BLaER1 treated with 17β-estradiol and CSF1 and Interleukin-3, amounts not matched to agents 10 nM and 100 nM (cell line): ENCODE data around the gene SCAMP3.

ENCODE experiments used
- H3K27ac ChIP-seq, 11 experiments: shearing (Covaris generic); formaldehyde crosslinking; 2 replicates each; pipeline ENCODE4 v1.8.1; 2022
- H3K27me3 ChIP-seq, 11 experiments: shearing (Covaris generic); formaldehyde crosslinking; 2 replicates each; pipeline ENCODE4 v1.8.1; 2022
- H3K36me3 ChIP-seq, 11 experiments: shearing (Covaris generic); formaldehyde crosslinking; 2 replicates each; pipeline ENCODE4 v1.8.1; 2022
- H3K4me1 ChIP-seq, 10 experiments: shearing (Covaris generic); formaldehyde crosslinking; 2 replicates each; pipeline ENCODE4 v1.8.1; 2022
- H3K4me2 ChIP-seq, 11 experiments: shearing (Covaris generic); formaldehyde crosslinking; 2 replicates each; pipeline ENCODE4 v1.8.1; 2022
- H3K4me3 ChIP-seq, 10 experiments: shearing (Covaris generic); formaldehyde crosslinking; 2 replicates each; pipeline ENCODE4 v1.8.1; 2022
- H3K9ac ChIP-seq, 11 experiments: shearing (Covaris generic); formaldehyde crosslinking; 2 replicates each; pipeline ENCODE4 v1.8.1; 2022
- H3K9me3 ChIP-seq, 11 experiments: shearing (Covaris generic); formaldehyde crosslinking; replicated peaks in 1 of 11; 2 replicates each; pipeline ENCODE4 v1.8.1; 2022
- H4K20me1 ChIP-seq, 11 experiments: shearing (Covaris generic); formaldehyde crosslinking; 2 replicates each; pipeline ENCODE4 v1.8.1; 2022
- Cebpa-rat ChIP-seq, 11 experiments: shearing (Covaris generic); IDR thresholded peaks; 2 replicates each; pipeline ENCODE4 v1.8.1; 2022

The SCAMP3 gene

DNA sequence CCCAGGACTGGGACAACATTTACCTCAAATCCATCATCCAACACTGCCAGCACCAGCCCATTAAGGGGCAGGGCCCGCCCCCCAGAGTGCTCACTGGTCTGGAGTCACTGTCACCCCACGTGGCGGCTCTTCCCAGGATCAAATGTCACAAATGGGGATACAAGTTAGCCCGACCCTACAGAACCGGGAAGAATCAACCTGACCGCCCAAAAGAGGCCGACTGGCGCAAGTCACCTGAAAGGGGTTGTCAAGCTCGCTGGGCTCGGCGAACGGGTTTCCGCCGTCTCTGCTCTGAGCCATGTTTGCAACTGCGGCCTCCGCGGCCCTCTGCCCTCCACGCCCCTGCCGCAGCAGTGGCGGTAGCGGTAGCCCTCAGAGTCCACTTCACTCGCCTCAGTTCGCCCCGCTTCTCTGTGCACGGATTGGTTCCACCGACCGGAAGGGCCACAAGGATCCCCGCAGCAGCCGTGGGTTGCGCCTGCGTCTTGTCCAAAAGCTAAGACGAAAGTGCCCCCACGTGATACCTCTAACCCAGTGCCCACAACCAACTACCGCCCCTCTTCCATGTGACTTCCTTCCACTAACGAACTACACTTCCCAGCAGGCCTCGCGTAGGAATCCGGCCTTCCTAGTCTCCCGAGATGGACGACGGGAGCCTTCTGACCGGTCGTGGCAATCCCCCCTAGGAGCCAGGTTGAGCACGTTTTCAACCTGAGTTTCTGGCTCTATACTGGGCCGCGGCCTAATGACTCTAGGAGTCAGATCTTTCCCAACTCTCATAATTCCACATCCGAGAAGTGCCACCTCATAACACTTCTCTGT is at the start of gene SCAMP3:
Gene SCAMP3 (minus strand): TSS at position 509 of the 822 bp plus-strand sequence. CDS start 209 bp downstream, at position 300.
- Histone ChIP-seq H3K36me3 (peaks cover 73 to 85% (median 78%) of the 10 kb centered on the region in 11 experiments), H4K20me1 (peaks cover 0 to 33% (median 13%) of the 10 kb centered on the region in 11 experiments; a peak in 13 of 22 replicates), H3K4me1 (peaks cover 14 to 28% (median 22%) of the 10 kb centered on the region in 10 experiments), H3K27ac (peak within 1 kb of the TSS; percentile 62 to 85 (median 79)), H3K27me3 (no peaks in the 10 kb centered on the region), H3K9ac (peak within 1 kb of the TSS; percentile 77 to 92 (median 86)), H3K4me2 (peak within 1 kb of the TSS; percentile 85 to 99 (median 96)), H3K4me3 (peak within 1 kb of the TSS; percentile 80 to 99 (median 89)), H3K9me3 (no peaks in the 10 kb centered on the region)
- TF ChIP-seq Cebpa-rat (IDR thresholded peaks at IDR 0.05) = no peak

DNA sequence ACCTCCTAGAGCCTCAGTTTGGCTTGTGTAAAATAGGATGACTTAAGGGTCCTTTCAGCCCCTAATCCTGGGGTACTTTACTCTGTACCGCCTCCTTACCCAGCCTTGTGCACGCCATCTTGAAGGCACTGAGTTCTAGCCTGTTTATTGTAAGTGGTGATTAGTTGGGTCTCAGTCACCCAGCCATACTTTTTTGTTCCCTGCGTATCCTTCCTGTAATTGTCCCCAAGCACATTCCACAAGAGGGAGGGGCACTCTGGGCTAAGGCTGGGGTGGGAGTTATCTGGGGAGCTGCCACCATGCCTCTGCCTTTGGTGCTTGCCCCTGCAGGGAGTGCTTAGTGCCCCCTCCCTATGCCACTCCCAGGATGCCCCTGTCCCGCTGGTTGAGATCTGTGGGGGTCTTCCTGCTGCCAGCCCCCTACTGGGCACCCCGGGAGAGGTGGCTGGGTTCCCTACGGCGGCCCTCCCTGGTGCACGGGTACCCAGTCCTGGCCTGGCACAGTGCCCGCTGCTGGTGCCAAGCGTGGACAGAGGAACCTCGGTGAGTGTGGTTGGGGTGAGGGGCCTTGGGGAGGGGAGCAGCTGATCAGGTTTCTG is 47.4 kb upstream of the SCAMP3 start:
- Histone ChIP-seq H3K4me2 (peak overlapping the region; percentile 91 to 99 (median 98)), H3K9me3 (no peaks in the 10 kb centered on the region), H3K9ac (peak overlapping the region; percentile 88 to 97 (median 92)), H3K27ac (peak overlapping the region; percentile 77 to 92 (median 89)), H3K4me1 (peaks cover 23 to 36% (median 31%) of the 10 kb centered on the region in 10 experiments), H3K4me3 (peak overlapping the region; percentile 81 to 100 (median 94)), H3K27me3 (no peaks in the 10 kb centered on the region), H3K36me3 (peaks cover 26 to 47% (median 44%) of the 10 kb centered on the region in 11 experiments), H4K20me1 (peaks cover 0 to 30% (median 0%) of the 10 kb centered on the region in 11 experiments; a peak in 4 of 22 replicates)
- no peak for TF ChIP-seq Cebpa-rat (IDR thresholded peaks at IDR 0.05)

DNA sequence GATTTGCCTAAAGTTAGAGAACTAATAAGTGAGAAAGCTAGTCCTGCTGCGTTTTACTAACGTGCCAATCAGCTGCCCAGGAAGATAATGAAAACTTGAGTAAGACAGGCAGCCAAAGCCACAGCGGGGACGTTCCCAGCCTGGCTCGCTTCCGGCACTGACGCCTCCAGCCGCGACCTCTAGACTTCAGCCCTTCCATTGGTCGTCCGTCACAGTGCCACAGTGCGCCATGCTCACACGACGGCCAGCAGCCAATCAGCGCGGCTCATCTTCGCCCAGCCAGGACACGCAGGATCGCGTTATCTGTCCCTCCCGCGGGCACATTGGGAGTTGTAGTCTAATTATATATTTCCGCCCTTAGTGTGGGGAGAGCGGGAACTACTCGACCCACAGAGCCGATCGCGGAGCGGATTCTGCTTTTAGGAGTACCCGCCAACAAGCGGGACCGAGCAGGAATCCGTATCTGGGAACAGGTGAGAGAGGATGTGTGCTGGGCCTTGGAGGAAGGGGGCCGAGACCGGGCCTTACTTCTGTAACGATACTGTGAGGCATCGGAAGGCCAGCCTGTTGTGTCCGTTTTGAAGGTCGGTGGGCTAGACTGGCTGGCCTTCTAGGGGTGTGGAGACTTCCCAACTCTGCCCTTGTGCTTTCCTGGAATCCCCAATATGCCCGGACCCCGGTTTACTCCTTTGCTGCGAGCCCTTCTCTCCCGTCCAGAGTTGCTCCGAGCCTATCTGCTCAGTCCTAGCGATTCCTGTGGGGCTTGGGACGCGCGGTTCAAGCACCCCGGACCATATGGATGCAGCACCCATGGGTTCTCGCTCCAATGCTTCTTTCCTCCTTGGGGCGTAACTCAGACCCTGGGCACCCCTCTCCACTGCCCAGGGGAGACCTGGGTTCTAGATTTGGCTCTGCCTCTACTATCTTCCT is 46.6 kb upstream of the SCAMP3 start, which contains the start of gene FDPS:
Gene FDPS (plus strand): TSS at position 374 of the 930 bp plus-strand sequence. CDS start 924 bp downstream, outside the sequence.
- peak within 1 kb of the TSS; percentile 88 to 97 (median 92) for H3K9ac ChIP-seq
- peak within 1 kb of the TSS; percentile 91 to 99 (median 98) for H3K4me2 ChIP-seq
- H3K36me3 ChIP-seq = peaks cover 23 to 40% (median 37%) of the 10 kb centered on the region in 11 experiments
- H3K27me3 ChIP-seq = no peaks in the 10 kb centered on the region
- H4K20me1 ChIP-seq = peaks cover 0 to 23% (median 0%) of the 10 kb centered on the region in 11 experiments; a peak in 4 of 22 replicates
- peak within 1 kb of the TSS; percentile 81 to 100 (median 94) for H3K4me3 ChIP-seq
- TF ChIP-seq Cebpa-rat (IDR thresholded peaks at IDR 0.05) = no peak
- peaks cover 23 to 36% (median 31%) of the 10 kb centered on the region in 10 experiments for H3K4me1 ChIP-seq
- H3K27ac ChIP-seq = peak within 1 kb of the TSS; percentile 77 to 92 (median 89)
- no peaks in the 10 kb centered on the region for H3K9me3 ChIP-seq

DNA sequence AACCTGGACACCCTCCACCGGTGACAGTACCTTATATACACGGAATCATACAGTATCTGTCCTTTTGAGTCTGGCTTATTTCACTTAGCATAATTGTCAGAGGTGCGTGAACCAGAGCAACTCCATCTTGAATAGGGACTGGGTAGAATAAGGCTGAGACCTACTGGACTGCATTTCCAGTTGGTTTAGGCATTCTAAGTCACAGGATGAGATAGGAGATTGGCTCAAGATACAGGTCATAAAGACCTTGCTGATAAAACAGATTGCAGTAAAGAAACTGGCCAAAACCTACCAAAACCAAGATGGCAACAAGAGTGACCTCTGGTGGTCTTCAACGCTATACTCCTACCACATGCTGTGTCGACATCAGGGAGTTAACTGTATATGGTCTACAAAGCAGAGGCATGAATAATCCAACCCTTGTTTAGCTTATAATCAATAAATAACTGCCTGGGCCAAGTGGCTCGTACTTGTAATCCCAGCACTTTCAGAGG is 45.1 kb upstream of the SCAMP3 start:
- Histone ChIP-seq H3K27me3 (no peaks in the 10 kb centered on the region), H3K4me1 (peaks cover 25 to 39% (median 31%) of the 10 kb centered on the region in 10 experiments), H3K27ac (peak overlapping the region in 10 of 11 experiments; percentile 85 to 92 (median 89); a peak in 19 of 22 replicates), H3K4me3 (no peak overlapping the region), H3K9ac (peak overlapping the region in 9 of 11 experiments; percentile 88 to 97 (median 93); a peak in 13 of 22 replicates), H3K4me2 (peak overlapping the region; percentile 59 to 88 (median 78); a peak in 21 of 22 replicates), H3K36me3 (peaks cover 11 to 25% (median 22%) of the 10 kb centered on the region in 11 experiments), H4K20me1 (peaks cover 0 to 14% (median 0%) of the 10 kb centered on the region in 11 experiments; a peak in 3 of 22 replicates), H3K9me3 (no peaks in the 10 kb centered on the region)
- TF ChIP-seq Cebpa-rat (IDR thresholded peaks at IDR 0.05) = no peak

DNA sequence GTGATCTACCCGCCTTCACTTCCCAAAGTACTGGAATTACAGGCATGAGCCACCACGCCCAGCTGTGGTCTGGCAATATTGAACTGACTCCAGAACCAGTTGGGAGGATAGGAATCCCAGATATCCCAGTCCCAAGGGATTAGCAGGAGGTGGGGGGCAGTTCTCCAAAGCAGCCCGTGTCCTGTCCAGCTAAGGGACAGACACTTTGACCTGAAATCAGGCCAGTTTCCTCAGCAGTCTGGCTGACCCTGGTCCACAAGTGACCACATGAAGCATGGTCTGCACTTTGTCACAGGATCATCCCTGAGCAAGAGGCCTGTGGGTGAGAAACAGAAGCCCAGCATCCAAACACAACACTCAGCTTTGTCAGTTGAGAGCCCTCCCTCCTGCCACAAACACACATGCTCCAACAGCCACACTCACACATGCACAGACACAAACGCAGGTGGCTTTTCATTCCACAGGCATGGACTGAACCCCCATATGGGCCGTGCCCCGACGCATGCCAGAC is 43.8 kb upstream of the SCAMP3 start:
- H3K4me1 ChIP-seq = peaks cover 24 to 43% (median 34%) of the 10 kb centered on the region in 10 experiments
- TF ChIP-seq Cebpa-rat (IDR thresholded peaks at IDR 0.05) = no peak
- H3K36me3 ChIP-seq = peaks cover 1 to 11% (median 9%) of the 10 kb centered on the region in 11 experiments; a peak in 17 of 22 replicates
- H3K4me2 ChIP-seq = no peak overlapping the region
- H4K20me1 ChIP-seq = peaks cover 0 to under 1% (median 0%) of the 10 kb centered on the region in 11 experiments; a peak in 1 of 22 replicates
- no peaks in the 10 kb centered on the region for H3K27me3 ChIP-seq
- no peaks in the 10 kb centered on the region for H3K9me3 ChIP-seq
- no peak overlapping the region for H3K27ac ChIP-seq
- H3K4me3 ChIP-seq = no peak overlapping the region
- H3K9ac ChIP-seq = 0 out of 22 replicates have a peak overlapping the region, but pooled peaks of 1 of the 11 experiments have one; percentile 25

DNA sequence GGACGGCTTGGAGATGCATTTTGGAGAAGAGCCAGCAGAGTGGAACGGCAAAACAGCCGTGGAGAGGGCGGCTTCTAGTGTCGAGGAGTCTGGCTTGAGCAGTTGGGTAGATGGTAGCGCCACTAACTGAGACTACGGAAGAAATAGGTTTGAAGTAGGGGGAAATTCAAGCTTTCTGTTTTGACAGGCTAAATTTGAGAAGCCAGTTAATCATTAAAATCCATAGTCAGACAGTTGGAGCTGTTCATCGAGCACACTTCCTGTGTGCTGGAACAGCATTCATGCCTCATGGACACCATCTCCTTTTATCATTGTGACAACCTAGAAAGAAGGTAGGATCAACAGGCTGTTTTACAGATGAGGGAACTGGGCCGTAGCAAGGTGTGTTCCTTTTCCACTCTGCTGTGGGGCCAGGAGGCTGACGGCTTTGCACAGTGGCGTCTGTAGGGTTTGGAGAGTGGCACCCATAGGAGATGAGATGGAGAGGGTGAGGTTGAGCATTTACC is 42.5 kb upstream of the SCAMP3 start:
- no peaks in the 10 kb centered on the region for H3K9me3 ChIP-seq
- no peak overlapping the region for H3K9ac ChIP-seq
- no peak for TF ChIP-seq Cebpa-rat (IDR thresholded peaks at IDR 0.05)
- H3K27me3 ChIP-seq = no peaks in the 10 kb centered on the region
- H3K4me2 ChIP-seq = no peak overlapping the region
- H3K4me3 ChIP-seq = no peak overlapping the region
- H3K27ac ChIP-seq = no peak overlapping the region
- no peaks in the 10 kb centered on the region for H3K36me3 ChIP-seq
- H4K20me1 ChIP-seq = no peaks in the 10 kb centered on the region
- H3K4me1 ChIP-seq = peaks cover 11 to 29% (median 22%) of the 10 kb centered on the region in 10 experiments

DNA sequence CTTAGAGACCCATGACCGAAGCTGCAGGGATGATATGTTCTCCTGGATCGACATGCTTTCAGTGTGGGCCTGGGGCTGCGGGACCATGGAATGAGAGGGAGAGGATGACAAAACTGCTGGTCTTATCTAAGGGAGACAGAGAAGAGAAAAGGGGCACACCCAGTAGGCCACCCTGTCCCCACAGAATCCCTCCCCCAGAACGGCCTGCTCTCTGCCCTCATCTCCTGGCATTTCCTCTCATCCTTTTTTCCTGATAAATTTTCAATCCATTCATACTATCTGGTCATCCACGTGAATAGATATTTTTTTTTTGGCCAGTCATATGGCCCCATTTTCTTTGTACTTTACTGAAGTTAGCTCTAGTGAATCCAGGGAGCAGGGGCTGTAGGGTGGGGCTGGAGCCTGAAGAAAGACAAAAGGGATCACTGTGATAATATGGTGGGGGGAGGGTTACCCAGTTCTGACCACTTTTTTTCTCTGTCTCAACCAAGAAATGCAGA is 39.2 kb upstream of the SCAMP3 start, which contains the start of gene PKLR:
Gene PKLR (minus strand): TSS at position 97 of the 500 bp plus-strand sequence. CDS start 43 bp downstream, at position 54.
- peak within 1 kb of the TSS in 9 of 11 experiments; percentile 7 to 60 (median 43); a peak in 11 of 22 replicates for H3K4me2 ChIP-seq
- peaks cover 0 to 15% (median 10%) of the 10 kb centered on the region in 10 experiments; a peak in 11 of 20 replicates for H3K4me1 ChIP-seq
- H3K36me3 ChIP-seq = no peaks in the 10 kb centered on the region
- H3K9me3 ChIP-seq = no peaks in the 10 kb centered on the region
- H3K9ac ChIP-seq = no peak within 1 kb of the TSS; a peak in 1 of 22 replicates
- H4K20me1 ChIP-seq = no peaks in the 10 kb centered on the region
- H3K27me3 ChIP-seq = peaks cover 0 to 3% (median 0%) of the 10 kb centered on the region in 11 experiments; a peak in 5 of 22 replicates
- no peak for TF ChIP-seq Cebpa-rat (IDR thresholded peaks at IDR 0.05)
- H3K27ac ChIP-seq = no peak within 1 kb of the TSS
- no peak within 1 kb of the TSS for H3K4me3 ChIP-seq
